Nephron (organoid): ENCODE measurements around the gene CFAP46.

ENCODE experiments used
- H3K27ac Mint-ChIP-seq, 3 experiments: 2 replicates each; pipeline ENCODE4 v1.8.0; 2020; ENCODE audit warnings: mixed read lengths in 3 of 3, mild to moderate bottlenecking in 2 of 3, moderate library complexity in 1 of 3
- H3K27me3 Mint-ChIP-seq: 2 replicates; pipeline ENCODE4 v1.8.0; 2021; ENCODE audit warnings: low read depth, mild to moderate bottlenecking, moderate library complexity, mixed read lengths
- H3K36me3 Mint-ChIP-seq: 2 replicates; pipeline ENCODE4 v1.8.0; 2020; ENCODE audit warnings: low read depth, mixed read lengths
- H3K4me1 Mint-ChIP-seq: 2 replicates; pipeline ENCODE4 v1.8.0; 2020; ENCODE audit warnings: mixed read lengths
- H3K4me3 Mint-ChIP-seq, 3 experiments: 2 replicates each; pipeline ENCODE4 v1.8.0; 2020; ENCODE audit warnings: mild to moderate bottlenecking in 3 of 3, mixed read lengths in 3 of 3, moderate library complexity in 2 of 3
- H3K9me3 Mint-ChIP-seq: 2 replicates; pipeline ENCODE4 v1.8.0; 2020; ENCODE audit warnings: mixed read lengths
- TF ChIP-seq, protein P1 (sequence below), 3 experiments: fragments of 200-600 bp; sonication (generic); IDR thresholded peaks; one replicate each; pipeline ENCODE4 v1.5.0; 2021; ENCODE audit warnings: antibody characterized with exemption in 3 of 3; ENCODE audit not compliant: unreplicated experiment in 3 of 3

The CFAP46 gene

DNA sequence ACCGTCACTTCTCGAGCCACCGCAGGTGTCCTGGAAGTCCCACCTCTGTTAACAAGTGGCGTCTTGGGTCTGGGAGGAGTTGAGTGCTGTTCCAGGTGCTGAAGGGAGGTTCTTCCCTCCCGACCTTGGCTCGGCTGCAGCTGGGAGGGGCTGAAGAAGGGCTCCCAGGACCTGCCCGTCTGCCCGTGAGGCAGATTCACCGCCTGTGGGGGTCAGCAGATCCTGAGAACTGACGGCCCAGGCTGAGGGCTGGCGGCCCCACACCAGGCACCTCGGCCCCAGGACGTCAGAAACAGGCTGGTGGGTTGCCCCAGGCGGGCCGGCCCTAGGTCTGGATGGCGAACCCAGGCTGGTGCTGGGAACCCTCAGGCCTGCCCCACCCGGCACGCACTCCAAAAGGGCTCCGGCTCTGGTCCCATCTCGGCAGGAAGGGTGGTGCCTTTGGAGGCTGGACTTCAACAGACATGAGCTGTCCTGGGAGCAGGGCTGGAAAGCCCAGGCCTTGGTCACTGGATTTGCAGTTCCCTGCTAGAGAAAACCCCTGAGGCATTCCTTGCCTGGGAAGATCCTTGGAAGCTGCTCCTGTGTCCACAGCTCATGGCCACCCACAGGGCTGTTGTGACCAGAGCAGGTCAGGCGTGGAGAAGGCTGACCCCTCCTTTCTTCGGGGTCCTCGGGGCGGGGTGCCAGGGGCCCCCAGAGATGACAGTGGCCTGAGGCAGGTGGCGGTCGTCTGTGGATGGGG lies 42.6 kb upstream of the CFAP46 start:
- TF ChIP-seq, protein P1, sequence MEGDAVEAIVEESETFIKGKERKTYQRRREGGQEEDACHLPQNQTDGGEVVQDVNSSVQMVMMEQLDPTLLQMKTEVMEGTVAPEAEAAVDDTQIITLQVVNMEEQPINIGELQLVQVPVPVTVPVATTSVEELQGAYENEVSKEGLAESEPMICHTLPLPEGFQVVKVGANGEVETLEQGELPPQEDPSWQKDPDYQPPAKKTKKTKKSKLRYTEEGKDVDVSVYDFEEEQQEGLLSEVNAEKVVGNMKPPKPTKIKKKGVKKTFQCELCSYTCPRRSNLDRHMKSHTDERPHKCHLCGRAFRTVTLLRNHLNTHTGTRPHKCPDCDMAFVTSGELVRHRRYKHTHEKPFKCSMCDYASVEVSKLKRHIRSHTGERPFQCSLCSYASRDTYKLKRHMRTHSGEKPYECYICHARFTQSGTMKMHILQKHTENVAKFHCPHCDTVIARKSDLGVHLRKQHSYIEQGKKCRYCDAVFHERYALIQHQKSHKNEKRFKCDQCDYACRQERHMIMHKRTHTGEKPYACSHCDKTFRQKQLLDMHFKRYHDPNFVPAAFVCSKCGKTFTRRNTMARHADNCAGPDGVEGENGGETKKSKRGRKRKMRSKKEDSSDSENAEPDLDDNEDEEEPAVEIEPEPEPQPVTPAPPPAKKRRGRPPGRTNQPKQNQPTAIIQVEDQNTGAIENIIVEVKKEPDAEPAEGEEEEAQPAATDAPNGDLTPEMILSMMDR (IDR thresholded peaks at IDR 0.05; ENCODE audit: unreplicated experiment in 3 of 3) = no peak
- H3K27me3 Mint-ChIP-seq = peaks cover 56% of the 10 kb centered on the region
- H3K27ac Mint-ChIP-seq = peak overlapping the region in 1 of 3 experiments; percentile 41
- no peaks in the 10 kb centered on the region for H3K36me3 Mint-ChIP-seq
- no peak overlapping the region for H3K4me3 Mint-ChIP-seq
- no peaks in the 10 kb centered on the region for H3K9me3 Mint-ChIP-seq
- peaks cover 7% of the 10 kb centered on the region for H3K4me1 Mint-ChIP-seq

DNA sequence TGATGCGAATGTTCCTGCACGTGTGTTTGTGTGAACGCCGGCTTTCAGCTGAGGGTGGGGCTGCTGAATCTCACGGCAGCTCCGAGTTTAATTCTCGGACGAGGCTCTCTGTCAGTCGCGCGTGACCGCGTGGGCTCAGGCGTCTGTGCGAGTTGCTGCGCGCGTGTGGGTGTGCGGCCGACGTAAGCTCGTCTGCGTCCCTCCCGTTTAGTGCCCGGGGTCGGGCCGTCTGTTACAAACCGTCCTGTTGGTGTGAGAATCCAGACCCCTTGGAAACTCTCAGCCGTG lies 41.6 kb upstream of the CFAP46 start:
- TF ChIP-seq, protein P1 (IDR thresholded peaks at IDR 0.05; ENCODE audit: unreplicated experiment in 3 of 3) = no peak
- Mint-ChIP-seq H3K36me3 (no peaks in the 10 kb centered on the region), H3K27ac (no peak overlapping the region), H3K9me3 (no peaks in the 10 kb centered on the region), H3K27me3 (peaks cover 61% of the 10 kb centered on the region), H3K4me3 (no peak overlapping the region), H3K4me1 (peaks cover 7% of the 10 kb centered on the region)

DNA sequence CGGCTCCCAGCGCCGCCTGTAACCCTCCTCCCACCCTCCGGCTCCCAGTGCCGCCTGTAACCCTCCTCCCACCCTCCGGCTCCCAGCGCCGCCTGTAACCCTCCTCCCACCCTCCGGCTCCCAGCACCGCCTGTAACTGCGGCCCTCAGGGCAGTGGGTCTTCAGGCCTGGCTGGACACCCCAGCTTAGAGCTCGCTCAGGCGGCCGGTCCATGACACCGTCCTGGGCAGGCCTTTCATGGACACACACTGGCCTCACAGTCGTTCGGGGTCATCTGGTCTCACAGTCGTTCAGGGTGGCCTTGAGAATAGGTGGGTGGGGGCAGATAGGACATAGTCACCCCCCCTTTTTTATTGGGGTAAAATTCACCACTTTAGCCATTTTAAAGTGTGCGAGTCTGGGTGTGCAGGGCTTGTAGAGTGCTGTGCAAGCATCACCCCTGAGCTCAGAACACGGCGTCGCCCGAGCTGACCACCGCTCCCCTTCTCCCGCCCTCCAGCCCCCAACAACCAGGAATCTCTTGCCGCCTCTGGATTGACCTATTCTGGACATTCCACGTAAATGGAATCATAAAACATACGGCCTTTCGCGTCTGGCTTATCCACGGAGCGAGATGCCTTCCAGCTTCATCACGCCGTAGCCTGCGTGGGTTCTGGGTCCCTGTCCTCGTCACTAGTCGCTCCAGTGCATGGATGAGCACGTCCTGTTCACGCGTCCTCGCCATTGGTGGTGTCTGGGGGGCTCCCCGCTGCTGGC lies 41.1 kb upstream of the CFAP46 start:
- TF ChIP-seq, protein P1 (IDR thresholded peaks at IDR 0.05; ENCODE audit: unreplicated experiment in 3 of 3) = no peak
- Mint-ChIP-seq H3K4me1 (peaks cover 7% of the 10 kb centered on the region), H3K36me3 (no peaks in the 10 kb centered on the region), H3K9me3 (no peaks in the 10 kb centered on the region), H3K27ac (no peak overlapping the region), H3K4me3 (no peak overlapping the region), H3K27me3 (peaks cover 66% of the 10 kb centered on the region)

DNA sequence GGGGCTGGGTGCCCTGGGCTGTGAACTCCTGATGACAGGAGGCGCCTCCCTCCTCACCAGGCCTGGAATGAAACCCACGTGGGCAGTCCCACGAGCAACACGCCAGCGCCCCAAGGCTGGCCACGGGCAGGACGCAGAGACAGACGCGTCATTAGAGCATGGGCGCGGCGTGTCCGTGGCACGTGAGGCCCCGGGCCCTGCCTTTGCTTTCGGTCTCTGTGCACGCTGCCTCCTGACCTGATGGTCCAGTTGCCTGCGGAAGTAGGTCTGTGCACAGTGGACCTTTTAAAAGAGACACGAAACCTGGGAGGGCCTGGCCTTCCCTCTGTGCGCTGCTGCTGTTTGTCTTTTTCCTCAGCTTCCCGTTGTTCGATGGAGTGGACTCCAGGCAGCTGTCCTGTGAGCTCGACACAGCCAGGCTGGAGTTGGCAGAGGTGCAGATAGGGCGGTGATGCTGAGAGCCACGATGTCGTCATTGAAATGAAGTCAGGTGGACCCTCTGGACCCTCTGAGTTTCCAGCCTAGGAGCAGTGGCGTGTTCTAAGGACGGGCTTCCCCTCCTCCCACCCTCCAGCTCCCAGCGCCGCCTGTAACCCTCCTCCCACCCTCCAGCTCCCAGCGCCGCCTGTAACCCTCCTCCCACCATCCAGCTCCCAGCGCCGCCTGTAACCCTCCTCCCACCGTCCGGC lies 40.1 kb upstream of the CFAP46 start:
- H3K36me3 Mint-ChIP-seq = no peaks in the 10 kb centered on the region
- peaks cover 64% of the 10 kb centered on the region for H3K27me3 Mint-ChIP-seq
- H3K27ac Mint-ChIP-seq = no peak overlapping the region
- no peak overlapping the region for H3K4me3 Mint-ChIP-seq
- H3K9me3 Mint-ChIP-seq = no peaks in the 10 kb centered on the region
- TF ChIP-seq, protein P1 (IDR thresholded peaks at IDR 0.05; ENCODE audit: unreplicated experiment in 3 of 3) = no peak
- no peaks in the 10 kb centered on the region for H3K4me1 Mint-ChIP-seq

DNA sequence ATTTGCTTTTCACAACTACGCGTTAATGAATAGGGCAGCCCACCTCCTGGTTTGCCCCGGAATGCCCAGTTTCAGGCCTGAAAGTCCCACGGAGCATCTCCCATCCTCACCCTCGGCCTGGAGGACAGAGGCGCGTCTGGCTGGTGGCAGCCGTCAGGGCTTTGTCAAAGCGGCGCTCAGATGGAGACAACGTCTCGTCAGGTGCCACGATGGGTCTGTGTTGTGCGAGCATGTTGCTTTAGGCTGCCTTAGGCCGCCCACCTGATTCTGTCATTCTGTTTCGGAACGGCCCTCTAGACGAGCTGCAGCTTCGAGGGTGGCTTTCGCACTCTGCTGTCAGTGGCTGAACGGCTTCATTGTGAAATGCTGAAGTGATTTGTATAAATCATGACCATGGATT lies 39.4 kb upstream of the CFAP46 start:
- Mint-ChIP-seq H3K27me3 (peaks cover 67% of the 10 kb centered on the region), H3K4me3 (no peak overlapping the region), H3K9me3 (no peaks in the 10 kb centered on the region), H3K27ac (no peak overlapping the region), H3K4me1 (no peaks in the 10 kb centered on the region), H3K36me3 (no peaks in the 10 kb centered on the region)
- TF ChIP-seq, protein P1 (IDR thresholded peaks at IDR 0.05; ENCODE audit: unreplicated experiment in 3 of 3) = no peak
